KOPT-K1 (cell line): ENCODE measurements around the gene MCHR2.

ENCODE experiments used
- H3K27ac ChIP-seq: fragments of 200-600 bp; sonication (generic); 2 replicates; pipeline ENCODE4 v1.5.1; 2016; ENCODE audit warnings: antibody characterized with exemption, mild to moderate bottlenecking, low read depth, low read length; ENCODE audit not compliant: poor library complexity, severe bottlenecking
- H3K36me3 ChIP-seq: fragments of 200-600 bp; sonication (generic); 2 replicates; pipeline ENCODE4 v1.5.1; 2017; ENCODE audit warnings: antibody characterized with exemption, mild to moderate bottlenecking, low read length, moderate library complexity; ENCODE audit not compliant: insufficient read depth
- H3K9me3 ChIP-seq: fragments of 200-600 bp; sonication (generic); 2 replicates; pipeline ENCODE4 v1.5.1; 2017; ENCODE audit warnings: antibody characterized with exemption, low read length, mild to moderate bottlenecking; ENCODE audit not compliant: insufficient read depth, poor library complexity, severe bottlenecking

Gene MCHR2

DNA sequence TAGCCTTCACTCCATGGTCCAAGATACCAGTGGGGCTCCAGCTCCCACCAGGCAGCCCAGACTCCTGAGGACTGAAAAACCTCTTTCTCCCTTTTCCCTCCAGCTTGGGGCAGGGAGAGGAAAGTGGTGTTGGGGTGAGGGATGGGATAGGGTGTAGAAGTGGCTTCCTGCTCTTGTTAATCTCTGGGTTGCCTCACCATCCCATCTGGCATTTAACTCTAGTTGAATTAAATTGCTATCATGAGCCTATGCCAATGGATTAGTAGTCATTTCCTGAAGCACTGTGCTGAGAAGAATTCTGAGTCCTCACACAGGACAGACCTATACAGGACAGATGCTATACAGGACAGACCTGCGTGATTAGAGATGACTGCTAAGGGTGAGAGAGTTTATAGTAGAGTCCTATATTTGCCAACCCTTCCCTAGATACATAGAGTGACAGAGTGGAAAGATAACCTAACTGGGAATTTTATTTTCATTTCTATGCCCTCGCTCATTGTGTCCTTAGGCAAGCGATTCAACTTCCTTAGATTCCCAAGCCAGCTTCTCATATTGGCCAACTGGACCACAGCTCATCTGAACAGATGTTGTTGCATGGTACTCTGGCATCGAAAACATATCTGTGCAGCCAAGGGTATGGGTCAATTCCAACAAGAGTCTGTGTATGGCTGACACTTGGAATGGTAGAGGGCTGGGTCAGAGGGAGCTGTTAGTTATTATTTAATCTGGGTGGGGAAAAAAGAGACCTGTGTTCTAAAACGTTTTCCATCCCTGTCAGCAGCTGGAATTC lies 42.8 kb downstream of the MCHR2 start:
- Histone ChIP-seq H3K36me3 (no peaks in the 10 kb centered on the region), H3K27ac (no peak overlapping the region), H3K9me3 (no peaks in the 10 kb centered on the region)

DNA sequence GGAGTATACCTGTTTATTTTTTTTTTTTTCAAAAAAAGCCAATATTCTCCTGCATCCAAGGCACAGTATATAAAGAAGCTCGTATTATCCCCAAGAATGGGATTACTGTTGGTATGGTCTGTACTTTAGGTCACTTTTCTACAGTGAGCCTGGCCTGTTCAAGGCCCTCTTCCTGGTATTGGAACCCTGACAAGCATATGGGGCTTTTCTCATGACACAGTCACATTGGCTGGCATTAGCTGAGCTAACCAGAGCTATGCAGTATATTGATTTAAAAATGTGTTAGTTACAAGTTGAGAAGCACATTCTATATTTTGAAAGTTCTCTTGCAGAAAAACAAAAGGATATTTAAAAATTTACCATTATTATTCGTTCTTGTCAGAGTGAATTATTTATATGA lies 48.0 kb downstream of the MCHR2 start:
- Histone ChIP-seq H3K27ac (no peak overlapping the region), H3K36me3 (no peaks in the 10 kb centered on the region), H3K9me3 (no peaks in the 10 kb centered on the region)

DNA sequence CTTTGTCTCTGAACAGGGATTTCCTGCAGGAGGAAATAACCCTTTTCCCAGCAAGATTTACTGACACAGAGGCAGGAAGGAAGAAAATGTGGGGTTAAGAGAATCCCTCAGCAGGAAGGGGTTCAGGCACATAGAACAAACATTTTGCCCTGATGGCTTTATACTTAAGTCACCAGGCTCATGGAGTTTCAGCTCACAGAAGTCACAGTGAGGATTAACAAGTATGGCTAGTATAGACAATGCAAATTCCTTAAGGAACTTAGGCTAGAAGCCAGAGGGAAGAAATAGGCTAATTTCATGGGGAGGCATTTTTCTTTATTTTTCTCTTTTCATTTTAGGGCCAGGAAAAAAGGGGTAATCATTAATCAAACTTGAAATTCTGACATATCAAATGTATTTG lies 50.2 kb downstream of the MCHR2 start:
- Histone ChIP-seq H3K27ac (no peak overlapping the region), H3K36me3 (no peaks in the 10 kb centered on the region), H3K9me3 (no peaks in the 10 kb centered on the region)

DNA sequence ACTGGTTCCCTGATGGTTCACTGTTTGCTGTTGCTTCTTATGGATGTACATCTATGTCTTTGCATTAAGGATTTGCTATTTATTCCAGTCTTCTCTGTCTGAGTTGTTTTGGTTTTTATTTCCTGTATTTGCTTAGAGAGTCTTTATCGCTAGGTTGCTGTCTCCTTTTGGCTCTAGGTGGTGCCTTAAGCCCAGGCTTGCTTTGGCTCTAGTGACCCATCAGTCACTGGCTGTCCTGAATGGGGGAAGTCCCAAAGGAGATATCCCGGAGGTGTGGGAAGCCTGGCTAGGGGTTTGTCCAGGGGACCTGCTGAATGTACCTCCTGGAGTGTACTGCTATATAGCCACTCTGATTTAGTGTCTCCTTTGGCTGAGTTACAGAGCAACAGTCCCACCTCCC lies 53.4 kb downstream of the MCHR2 start:
- no peaks in the 10 kb centered on the region for H3K9me3 ChIP-seq
- H3K27ac ChIP-seq: no peak overlapping the region
- H3K36me3 ChIP-seq: no peaks in the 10 kb centered on the region

DNA sequence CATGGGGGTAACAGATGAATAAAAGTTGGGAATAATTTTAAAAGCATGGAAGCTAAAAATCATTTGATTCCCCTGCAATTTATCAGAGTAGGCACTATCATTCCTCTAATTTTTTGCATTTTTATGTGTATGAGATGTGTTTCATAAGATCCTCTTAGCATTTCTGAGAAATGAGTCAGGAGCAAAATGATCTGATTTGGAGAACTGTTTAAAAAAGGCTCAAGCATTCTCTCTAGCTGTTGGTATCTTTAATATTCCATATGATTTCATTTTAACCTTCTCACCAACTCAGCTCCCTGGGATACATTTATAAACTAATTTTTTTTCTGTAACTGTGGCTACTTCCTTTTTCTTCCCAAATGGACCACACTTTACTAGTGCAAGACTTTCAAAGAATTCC lies 60.9 kb downstream of the MCHR2 start:
- Histone ChIP-seq H3K9me3 (no peaks in the 10 kb centered on the region), H3K36me3 (no peaks in the 10 kb centered on the region), H3K27ac (no peak overlapping the region)

DNA sequence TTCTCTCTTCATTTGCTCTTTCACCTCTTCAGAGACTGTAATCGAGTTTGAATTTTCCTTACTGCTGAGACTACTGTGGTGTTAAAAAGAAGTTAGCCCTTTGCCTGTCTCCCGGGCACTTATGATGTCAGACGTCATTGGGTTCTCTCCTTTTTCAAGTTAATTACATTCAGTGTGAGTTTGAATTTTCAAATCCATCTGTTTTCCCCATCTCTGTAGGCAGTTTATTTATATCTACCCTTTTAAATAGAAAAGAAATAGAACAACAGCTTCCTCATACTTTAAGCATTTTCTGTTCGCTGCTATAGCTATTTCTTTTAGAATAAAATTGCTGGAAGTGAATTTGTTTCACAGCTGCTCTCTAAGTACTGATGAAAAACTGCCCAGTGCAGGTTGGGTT lies 81.4 kb downstream of the MCHR2 start:
- Histone ChIP-seq H3K9me3 (no peaks in the 10 kb centered on the region), H3K36me3 (no peaks in the 10 kb centered on the region), H3K27ac (no peak overlapping the region)

DNA sequence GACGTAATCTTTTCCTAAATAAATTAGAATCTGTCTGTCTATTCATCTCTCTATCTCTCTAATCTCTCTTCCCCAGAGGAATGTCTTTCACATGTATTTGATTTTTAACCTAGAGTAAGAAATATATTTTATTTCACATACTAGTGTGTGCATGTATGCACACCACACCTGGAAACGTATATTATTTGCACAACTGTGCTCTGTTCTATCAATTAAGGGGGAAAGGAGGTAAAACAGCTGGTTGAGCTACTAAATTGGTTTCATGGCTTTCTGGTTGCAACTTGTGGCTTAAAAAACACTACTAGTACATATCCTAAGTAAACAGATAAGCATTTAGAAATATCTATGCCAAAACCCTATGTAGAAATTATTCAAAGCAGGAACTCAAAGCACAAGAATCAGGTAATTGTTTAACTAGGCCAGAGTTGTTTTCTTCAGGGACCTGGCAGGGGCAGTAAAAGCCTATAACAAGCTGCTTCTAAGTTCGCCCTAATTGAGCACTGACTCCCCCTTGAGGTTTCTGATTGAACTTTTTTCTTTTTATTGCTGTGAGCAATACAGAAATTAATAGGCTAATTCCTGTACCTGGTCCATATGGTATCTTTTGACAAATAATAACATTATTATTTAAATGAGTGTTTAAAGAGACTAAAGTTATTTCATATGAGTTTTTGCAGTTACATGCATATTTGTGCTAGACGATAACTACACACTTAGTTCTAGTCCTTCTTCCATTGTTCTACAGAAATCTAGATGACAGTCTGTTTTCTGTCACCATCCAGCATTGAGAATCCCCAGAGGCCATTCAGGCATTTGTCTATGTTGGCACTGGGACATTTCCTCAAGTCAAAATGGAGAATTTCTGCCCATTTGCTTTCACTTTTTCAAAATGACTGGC lies 88.6 kb downstream of the MCHR2 start:
- Histone ChIP-seq H3K9me3 (no peaks in the 10 kb centered on the region), H3K27ac (no peak overlapping the region), H3K36me3 (no peaks in the 10 kb centered on the region)

DNA sequence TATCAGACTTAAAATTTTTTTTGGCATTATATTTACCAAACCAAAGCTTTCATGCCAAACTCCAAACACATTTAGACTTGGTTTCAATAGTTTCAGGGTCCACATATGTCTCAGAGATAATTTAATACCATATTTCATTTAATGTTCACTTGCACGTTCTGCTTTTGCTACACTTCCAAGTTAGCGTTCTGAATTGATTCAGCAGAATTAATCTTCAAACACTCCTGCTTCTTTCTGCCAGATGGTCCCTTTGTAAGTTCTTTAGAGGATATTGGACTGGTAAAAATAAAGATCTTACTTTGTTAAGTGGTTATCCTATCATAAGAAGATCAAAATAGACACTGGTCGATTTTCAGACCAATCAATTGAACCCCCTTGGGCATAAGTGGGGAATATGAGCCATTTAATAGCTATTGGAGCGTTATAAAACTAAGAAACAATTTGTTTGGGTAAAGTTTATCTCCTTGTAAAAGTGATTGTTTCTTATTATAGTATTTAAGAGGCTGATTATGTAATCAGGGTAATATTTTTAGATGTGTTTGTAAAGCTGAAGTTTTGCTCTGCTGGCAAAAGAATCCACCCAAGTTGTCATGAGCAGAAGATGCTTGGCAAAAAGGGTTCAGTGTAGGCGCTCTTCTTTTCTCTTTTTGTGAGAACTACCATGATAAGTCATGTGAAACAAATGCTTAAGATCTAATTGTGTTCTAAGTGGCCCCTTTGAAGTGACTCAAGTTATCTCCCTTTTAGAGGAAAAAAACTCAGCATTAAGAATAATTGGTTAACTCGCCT lies 92.2 kb downstream of the MCHR2 start:
- H3K36me3 ChIP-seq: no peaks in the 10 kb centered on the region
- no peak overlapping the region for H3K27ac ChIP-seq
- no peaks in the 10 kb centered on the region for H3K9me3 ChIP-seq

DNA sequence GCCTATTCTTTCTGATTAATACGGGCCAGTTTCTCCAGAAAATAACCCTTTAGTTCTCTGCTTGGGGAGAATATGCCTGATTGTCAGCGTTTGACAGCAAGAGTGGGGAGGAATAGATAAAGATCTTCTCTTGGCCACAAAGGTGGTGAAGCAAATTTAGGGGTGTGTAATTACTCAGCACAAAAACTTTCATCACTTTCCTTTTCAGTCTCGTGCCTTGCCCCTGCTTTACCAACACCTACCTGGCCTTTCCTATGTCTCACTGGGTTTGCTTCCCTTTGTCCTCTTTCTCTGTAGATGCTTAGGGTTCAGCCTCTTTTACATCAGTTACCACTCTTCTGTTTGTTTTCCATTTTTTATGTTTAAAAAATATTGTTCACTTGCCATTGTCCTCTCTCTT lies 99.2 kb downstream of the MCHR2 start:
- no peaks in the 10 kb centered on the region for H3K9me3 ChIP-seq
- H3K27ac ChIP-seq: no peak overlapping the region
- no peaks in the 10 kb centered on the region for H3K36me3 ChIP-seq

DNA sequence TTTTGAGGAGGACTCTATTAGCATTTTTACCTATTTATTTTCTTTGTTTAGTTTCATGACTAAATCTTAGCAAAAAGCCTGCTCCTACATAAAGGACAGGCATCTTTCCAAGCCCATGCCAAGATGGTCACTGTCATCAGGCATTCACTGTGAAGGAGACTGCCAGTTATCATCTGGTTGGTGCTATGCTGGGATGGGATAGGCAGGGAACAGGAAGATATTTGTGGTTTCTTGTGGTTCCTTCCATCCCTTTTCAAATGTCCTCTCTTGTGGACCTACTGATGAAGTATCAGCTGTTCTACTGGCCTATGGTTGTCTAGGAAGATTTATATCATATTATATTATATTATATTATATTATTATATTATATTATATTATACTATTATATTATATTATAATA lies 107.0 kb downstream of the MCHR2 start:
- H3K27ac ChIP-seq: no peak overlapping the region
- H3K36me3 ChIP-seq: no peaks in the 10 kb centered on the region
- no peaks in the 10 kb centered on the region for H3K9me3 ChIP-seq

DNA sequence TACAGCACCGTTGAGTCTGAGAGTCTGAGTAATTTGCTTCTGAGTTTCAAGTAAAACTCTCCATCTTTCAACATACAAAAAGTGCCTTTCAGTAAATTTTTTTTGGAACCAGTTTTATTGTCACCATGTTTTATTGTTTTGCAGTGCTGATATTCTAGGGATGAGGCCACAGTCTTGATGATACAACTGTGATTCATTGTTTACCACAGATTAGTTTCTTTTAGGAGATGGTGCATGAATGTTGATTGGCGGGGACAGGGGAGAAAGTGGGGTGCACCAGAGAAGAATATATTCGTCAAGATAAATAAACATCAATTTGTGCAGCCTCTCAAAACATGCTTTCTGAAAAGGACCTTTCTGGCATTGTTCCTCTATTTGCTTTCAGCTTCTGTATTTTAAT lies 109.0 kb downstream of the MCHR2 start:
- Histone ChIP-seq H3K9me3 (no peaks in the 10 kb centered on the region), H3K36me3 (no peaks in the 10 kb centered on the region)

DNA sequence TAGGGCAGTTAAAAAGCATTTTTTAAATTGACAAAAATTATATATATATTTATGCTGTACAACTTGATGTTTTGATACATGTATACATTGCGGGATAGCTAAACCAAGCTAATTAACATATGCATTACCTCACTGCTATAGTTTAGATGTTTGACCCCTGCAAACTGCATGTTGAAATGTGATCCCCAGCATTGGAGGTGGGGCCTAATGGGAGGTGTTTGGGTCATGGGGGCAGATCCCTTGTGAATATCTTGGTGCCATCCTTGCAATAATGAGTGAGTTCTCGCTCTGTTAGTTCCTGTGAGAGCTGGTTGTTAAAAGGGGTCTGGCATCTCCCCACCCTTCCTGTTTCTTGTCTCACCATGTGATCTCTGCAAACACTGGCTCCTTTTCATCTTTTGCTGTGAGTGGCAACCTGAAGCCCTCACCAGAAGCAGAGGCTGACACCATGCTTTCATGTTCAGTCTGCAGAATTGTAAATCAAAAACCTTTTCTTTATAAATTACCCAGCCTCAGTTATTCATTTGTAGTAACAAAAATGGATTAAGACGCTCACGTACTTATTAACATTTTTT lies 111.8 kb downstream of the MCHR2 start:
- Histone ChIP-seq H3K27ac (no peak overlapping the region), H3K9me3 (no peaks in the 10 kb centered on the region), H3K36me3 (no peaks in the 10 kb centered on the region)

More for the DNA sequence above, 109.0 kb downstream of the MCHR2 start:
- H3K27ac ChIP-seq: no peak overlapping the region

DNA sequence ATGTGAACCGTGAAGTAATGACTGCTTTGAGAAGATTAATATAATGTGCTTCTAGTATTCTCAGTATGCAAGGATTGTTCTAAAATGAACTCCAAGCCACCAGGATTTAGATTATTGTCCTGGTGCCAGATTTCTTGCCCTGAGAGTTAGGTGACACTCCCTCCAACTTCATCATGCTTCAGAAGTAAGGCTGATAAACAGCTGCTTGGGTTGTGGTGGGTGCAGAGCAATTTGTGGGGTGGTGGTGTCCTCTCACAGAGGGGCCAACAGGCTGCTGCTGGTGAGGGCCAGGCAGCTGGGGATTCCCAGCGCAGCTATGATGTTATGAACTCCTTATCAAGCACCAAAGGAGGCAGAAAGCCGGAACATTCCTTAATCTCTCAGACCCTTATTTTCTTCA lies 114.6 kb downstream of the MCHR2 start:
- H3K27ac ChIP-seq: no peak overlapping the region
- no peaks in the 10 kb centered on the region for H3K9me3 ChIP-seq
- no peaks in the 10 kb centered on the region for H3K36me3 ChIP-seq

DNA sequence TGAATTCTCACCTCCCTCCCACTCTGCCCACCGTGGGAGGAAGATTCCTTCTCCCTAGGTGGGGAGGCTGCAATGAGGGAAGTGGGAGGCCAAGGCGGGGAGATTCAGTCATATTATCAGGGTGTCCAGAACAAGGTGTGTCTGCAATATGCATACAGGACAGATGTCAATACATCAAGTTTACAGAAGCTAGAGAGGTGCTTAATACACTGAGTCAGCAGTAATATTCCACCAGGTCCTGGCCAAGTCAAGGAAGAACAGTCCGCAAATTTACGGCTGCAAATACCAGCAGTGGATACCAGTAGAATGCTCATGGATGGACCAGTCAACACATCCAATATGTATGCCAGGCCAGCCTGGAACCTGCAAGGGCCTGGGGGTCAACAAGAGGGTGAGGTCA lies 119.0 kb downstream of the MCHR2 start:
- Histone ChIP-seq H3K27ac (no peak overlapping the region), H3K36me3 (no peaks in the 10 kb centered on the region), H3K9me3 (no peaks in the 10 kb centered on the region)

DNA sequence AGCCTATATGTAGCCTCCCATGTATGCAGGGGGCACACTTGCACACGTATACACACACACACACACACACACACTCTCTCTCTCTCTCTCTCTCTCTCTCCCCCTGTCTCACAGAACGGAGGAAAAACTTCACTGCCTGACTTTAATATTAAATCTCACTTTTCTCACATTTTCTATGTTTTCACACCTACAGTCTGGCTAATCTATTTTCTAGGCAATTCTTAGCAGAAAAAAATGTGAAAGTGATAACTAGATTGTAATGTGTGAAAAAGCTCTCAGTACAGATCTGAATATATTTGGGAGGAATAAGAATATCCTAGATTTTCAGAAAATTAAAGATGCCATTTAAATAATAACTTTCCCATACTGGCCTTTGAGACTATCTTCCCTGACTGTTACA lies 120.9 kb downstream of the MCHR2 start:
- no peaks in the 10 kb centered on the region for H3K36me3 ChIP-seq
- H3K27ac ChIP-seq: no peak overlapping the region
- H3K9me3 ChIP-seq: no peaks in the 10 kb centered on the region
